KBM-7 (cell line): ENCODE data around the gene ITPR3.

Experiments used
- DNase-seq: peaks from one replicate; pipeline ENCODE4 v3.0.0-alpha.2; 2015
- in situ Hi-C: fragments of 300-500 bp; cut with MboI; formaldehyde crosslinking; loops from 2 replicates; pipeline ENCODE4 v1.14.3; 2020; ENCODE audit warnings: low sequenced_read_pairs, low pct_unique_long_range_greater_than_20kb, mixed read lengths

The ITPR3 gene

GRCh38 chr6:33677689-33678088 is 56.6 kb downstream of the ITPR3 start:
- in situ Hi-C loops: no loop called here
- no peak for DNase-seq

- in situ Hi-C loops: no loop called here
- no peak for DNase-seq
These were observed 57.3 kb downstream of the ITPR3 start for GRCh38 chr6:33678233-33678931.

GRCh38 chr6:33678932-33679490 is 57.9 kb downstream of the ITPR3 start:
- DNase-seq: no peak
- in situ Hi-C loops: no loop called here

GRCh38 chr6:33679761-33680160 is 58.6 kb downstream of the ITPR3 start:
- no peak for DNase-seq
- in situ Hi-C loops: no loop called here

GRCh38 chr6:33682341-33682740 is 61.2 kb downstream of the ITPR3 start:
- in situ Hi-C loops: no loop called here

GRCh38 chr6:33683051-33683571 is 62.0 kb downstream of the ITPR3 start:
- DNase-seq: no peak
- in situ Hi-C loops: no loop called here

More at GRCh38 chr6:33682341-33682740, 61.2 kb downstream of the ITPR3 start:
- DNase-seq: no peak

GRCh38 chr6:33683576-33684427 is 62.7 kb downstream of the ITPR3 start:
- no peak for DNase-seq
- in situ Hi-C loops: no loop called here

GRCh38 chr6:33684428-33684896 is 63.3 kb downstream of the ITPR3 start:
- DNase-seq: no peak
- in situ Hi-C loops: no loop called here

- DNase-seq: no peak
- in situ Hi-C loops: no loop called here
These were observed 63.9 kb downstream of the ITPR3 start for GRCh38 chr6:33684983-33685382.

GRCh38 chr6:33685411-33686224 is 64.5 kb downstream of the ITPR3 start:
- no peak for DNase-seq
- in situ Hi-C loops: no loop called here

- no peak for DNase-seq
- in situ Hi-C loops: no loop called here
These were observed 65.3 kb downstream of the ITPR3 start for GRCh38 chr6:33686225-33686924.

- no peak for DNase-seq
- in situ Hi-C loops: no loop called here
These were observed 66.2 kb downstream of the ITPR3 start for GRCh38 chr6:33686981-33687975.

GRCh38 chr6:33688006-33688405 is 66.9 kb downstream of the ITPR3 start:
- in situ Hi-C loops: no loop called here
- DNase-seq: no peak

GRCh38 chr6:33688451-33689147 is 67.5 kb downstream of the ITPR3 start:
- DNase-seq: no peak
- in situ Hi-C loops: no loop called here

GRCh38 chr6:33689148-33689494 is 68.0 kb downstream of the ITPR3 start:
- in situ Hi-C loops: no loop called here

GRCh38 chr6:33689879-33690278 is 68.8 kb downstream of the ITPR3 start:
- in situ Hi-C loops: no loop called here
- no peak for DNase-seq

More at GRCh38 chr6:33689148-33689494, 68.0 kb downstream of the ITPR3 start:
- DNase-seq: no peak

- in situ Hi-C loops: no loop called here
- DNase-seq: no peak
These were observed 69.6 kb downstream of the ITPR3 start for GRCh38 chr6:33690766-33691165.
